GM21786 (cell line): ENCODE measurements around the gene PRSS36.
A peak's percentile ranks its signal among the peaks of the same experiment; 100 is the strongest.
"Not testable (repeated sequence)": the region's sequence is repeated elsewhere in the genome, so short reads cannot be mapped to it uniquely, and the experiment has no call there.

Experiments used
- ATAC-seq: cut with Tn5 transposase; IDR thresholded peaks from one replicate; pipeline ENCODE4 v1.9.1; 2021; ENCODE audit not compliant: unreplicated experiment

The PRSS36 gene

DNA sequence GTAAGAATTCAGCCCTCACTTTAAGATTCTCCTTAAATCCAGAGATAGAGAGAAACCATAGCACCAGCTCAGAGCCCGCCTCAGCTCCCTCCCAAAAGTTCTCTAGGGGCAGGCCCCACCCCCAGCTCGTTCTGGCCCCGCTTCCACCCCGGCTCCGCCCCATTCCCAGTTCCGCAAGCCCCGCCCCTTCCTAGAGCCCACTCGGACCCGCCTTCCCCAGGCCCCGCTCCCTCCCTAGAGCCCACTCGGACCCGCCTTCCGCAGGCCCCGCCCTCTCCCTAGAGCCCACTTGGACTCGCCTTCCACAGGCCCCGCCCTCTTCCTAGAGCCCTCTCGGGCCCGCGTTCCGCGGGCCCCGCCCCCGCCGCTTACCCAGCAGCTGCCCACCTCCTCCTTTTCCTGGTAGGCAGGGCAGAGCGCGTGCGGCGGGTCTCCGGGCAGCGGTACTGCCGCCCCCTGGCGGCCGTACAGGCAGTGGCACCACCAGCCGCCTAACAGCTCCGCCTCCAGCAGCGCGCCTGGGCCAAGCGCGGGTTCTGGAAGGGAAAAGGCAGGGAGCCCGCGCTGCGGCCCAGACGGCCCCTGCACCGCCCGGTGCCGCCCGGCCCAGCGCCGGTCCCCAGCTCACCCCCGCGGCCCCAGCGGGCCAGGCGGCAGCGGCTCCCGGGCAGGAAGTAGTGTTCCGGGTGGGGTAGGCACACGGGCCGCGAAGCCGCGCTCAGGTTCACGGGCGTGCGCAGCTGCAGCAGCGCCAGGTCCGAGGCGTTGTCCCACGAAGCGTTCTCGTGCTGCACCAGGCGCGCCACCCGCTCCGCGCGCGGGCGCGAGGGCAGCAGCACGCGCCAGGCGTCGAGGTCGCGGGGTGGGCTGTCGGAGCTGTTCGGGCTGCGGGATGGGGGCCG lies 7.5 kb downstream of the PRSS36 start:
- ATAC-seq, result peak; percentile 79

DNA sequence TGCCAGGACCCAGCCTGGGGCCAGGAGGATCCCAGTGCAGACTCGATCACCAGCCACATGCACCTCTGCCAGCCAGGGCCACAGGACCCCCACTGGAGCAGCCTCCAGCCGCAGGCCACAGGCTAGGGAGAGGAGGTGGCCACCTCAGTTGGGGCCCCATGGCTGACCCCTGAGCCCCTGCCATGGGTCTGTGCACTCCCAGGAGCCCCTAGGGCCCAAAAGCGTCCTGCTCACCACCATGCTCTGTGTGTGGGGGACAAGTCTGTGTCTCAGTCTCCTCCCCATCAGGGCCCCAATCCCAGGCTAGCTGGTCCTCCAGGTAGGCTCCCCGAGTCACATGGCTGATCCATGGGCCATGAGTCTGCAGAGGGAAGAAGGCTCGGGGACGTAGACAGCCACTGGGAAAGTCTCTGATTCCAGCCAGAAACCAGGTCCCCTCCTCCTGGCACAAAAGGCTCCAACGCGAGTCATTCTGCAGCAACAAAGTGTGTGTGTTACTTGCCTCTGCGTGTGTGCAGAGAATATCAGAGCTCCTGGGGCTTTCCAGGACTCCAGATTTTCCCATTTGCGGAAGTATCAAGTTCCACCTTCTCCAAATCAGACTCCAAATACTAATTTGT lies 8.3 kb downstream of the PRSS36 start:
- ATAC-seq, result no peak

DNA sequence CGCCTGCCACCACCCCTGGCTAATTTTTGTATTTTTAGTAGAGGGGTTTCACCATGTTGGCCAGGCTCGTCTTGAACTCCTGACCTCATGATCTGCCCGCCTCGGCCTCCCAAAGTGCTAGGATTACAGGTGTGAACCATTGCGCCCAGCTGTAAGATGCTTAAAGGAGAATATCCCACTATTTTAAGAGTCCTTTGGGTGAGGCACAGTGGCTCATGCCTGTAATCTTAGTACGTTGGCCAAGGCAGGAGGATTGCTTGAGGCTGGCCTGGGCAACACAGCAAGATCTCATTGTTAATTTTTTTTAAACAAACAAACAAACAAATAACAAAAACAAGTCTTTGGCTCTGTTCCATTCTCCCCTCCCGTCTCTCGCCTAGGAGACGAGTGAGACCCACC lies 8.8 kb downstream of the PRSS36 start:
- ATAC-seq, result not testable (repeated sequence)

DNA sequence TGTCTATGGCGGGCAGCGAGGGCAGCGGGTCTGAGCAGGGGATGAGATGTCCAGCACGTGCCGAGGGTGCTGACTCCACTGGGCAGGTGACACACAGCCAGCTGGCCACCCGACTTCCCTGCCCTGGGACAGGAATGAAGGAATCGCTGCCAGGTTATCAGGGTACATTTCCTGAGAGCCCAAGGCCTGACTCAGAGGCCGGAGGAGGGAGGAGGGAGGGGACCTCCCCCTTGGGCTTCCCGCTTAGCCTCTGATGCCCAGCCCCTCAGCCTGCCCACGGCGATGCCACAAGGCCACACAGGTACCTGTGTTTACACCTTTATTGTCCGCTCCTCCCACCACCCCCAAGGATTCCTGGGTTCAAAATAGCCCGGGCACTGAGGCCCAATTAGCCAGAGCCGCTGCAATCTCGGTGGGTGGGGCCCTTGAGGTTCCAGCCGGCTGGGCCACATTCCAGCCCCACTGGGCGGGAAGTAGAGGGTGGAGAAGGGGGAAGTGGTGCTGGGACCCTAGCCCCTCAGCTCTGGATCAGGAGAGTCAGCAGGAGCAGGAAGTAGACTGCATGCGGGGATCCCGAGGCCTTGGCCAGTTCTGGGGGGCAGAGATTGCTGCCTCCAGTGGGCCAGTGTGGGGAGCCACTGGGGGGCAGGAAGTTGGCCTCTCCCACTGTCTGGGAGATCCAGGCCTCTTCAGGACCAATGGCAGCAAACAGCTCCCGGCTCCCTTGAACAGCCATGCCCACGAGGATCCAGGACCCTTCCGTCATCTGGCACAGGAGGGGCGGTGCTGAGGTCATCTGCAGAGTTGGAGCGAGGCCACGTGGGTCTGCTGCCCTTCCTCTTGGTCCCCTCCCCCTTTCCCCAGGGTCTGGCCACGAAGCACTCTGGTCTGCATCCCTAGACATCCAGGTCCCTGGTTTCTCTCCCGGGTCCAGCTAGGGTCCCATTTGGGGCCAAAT lies 11.0 kb downstream of the PRSS36 start:
- no peak for ATAC-seq

DNA sequence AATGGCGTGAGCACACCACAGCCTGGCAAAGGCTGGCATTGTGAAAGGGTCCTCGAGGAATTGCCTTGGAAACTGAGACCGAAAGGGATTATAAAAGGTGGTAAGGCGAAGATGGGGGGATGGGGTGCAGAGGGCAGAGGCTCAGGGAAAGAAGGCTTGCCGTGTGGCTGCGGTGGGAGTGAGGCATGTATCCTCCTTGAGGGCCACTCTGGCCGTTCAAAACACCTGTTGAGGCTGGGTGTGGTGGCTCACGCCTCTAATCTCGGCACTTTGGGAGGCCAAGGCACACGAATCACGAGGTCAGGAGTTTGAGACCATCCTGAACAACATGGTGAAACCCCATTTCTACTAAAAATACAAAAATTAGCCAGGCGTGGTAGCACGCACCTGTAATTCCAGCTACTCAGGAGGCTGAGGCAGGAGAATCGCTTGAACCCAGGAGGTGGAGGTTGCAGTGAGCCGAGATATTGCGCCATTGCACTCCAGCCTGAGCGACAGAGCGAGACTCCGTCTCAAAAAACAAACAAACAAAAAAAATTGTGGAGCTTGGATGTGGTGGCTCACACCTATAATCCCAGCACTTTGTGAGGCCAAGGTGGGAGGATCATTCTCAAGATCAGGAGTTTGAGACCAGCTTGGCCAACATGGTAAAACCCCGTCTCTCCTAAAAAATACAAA lies 12.9 kb downstream of the PRSS36 start:
- ATAC-seq, result not testable (repeated sequence)

DNA sequence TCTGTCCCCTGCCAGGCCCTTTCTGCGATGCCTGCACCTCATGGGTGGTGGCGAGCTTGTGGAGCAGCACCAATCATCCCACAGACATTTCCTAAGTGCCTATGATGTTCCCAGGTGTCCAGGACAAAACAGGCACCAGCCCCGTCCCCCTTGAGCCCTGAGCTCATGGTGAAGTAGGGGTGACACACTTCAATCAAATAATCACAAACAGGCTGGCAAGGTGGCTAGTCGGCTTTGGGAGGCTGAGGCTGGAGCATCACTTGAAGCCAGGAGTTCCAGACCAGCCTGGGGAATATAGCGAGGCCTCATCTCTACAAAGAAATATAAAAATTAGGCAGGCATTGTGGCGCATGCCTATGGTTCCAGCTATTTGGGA lies 13.6 kb downstream of the PRSS36 start:
- no peak for ATAC-seq

DNA sequence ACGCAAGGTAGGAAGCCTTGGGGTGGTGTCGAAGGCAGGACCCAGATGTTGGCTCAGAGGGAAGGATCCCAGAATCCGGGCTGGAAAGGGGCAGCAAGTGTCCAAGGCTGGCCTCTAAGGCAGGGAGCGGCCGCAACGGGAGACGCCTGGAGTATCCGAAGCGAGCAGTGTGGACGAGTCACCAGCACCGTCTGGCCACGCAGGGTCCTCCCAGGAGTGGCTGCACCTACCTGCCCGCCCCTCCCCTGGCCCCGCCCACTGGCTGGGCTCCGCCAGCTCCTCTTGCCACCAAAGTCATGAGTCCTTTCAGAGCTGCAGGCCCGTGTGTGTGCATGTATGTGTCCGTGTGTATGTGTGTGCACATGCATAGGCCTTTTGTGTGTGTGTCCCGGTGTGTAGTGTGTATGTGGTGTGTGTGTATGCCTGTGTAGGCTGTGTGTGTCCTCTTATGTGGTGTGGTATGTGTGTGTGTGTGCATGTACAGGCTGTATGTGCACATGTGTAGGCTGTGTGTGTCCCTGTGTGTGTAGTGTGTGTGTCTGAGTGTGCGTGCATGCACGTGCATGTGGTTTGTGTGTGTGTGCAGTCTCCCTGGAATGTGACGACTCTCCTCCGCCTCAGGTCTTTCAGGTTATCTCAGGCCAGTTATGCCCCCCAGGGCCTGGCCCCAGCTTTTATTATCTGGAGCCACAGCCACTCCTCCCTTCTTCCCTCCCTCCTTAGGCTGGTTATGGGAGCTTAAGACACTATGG lies 14.2 kb downstream of the PRSS36 start, which contains the start of gene PRSS8:
PRSS8 (minus strand) TSS at position 193 of the 752 bp plus-strand sequence. CDS start 229 bp downstream, outside the sequence.
- no peak for ATAC-seq

DNA sequence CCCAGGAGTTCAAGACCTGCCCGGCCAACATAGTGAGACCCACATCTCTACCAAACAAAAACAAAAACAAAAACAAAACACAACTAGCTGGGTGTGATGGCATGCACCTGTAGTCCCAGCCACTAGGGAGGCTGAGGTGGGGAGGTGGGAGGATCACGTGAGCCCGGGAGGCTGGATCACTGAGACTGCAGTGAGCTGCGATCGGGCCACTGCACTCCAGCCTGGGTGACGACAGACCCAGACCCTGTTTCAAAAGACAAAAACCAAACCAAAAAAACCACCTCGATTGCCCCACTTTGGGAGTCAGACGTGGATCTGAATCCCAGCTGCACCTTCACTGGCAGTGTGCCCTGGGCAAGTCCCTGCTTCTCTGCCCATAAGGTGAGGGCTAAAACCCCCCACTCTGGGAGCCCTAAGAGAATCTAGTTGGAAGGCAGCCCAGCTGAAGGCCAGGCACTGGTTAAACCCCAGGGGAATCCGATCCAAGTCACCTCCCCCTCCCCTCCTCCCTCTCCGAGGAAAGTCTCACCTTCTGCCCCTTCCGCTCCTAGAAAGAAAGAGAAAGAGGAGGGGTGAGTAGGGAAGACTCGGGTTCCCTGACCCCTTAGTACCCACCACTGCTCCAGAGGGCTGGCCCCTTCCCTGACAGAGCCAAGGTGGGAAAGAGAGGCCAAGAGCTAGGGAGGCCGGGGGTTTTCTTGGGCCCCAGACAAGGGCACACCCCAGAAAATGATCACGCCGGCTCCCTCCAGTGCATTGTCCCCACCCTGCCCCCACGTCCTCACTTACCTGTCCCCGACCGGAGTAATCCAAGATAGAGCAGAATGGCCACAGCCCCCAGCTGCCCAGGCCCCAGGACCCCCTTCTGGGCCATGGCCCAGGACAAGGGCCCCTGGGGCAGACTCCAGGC lies 15.0 kb downstream of the PRSS36 start:
- ATAC-seq, result no peak

DNA sequence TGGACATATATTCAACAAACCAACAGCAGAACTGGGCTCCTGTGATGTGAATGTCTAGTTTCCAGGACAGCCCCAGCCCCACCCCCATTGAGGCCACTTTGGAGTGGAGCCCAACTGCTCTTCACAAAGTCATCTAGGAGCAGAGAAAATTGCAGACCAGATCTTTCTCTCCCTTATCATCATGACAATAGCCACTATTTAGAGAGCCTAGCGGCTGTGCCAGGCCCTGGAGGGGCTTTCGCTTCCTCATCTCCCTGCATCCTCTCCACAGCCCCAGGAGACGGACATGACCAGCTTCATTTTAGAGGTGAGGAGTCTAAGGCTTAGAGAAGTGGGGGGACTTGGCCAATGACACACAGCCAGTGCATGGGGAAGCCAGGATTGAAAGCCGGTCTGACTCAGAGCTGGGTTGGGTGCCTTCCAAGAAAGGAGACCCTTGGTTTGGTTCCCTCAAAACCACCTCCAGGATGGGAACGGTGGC lies 15.7 kb downstream of the PRSS36 start:
- ATAC-seq, result no peak

DNA sequence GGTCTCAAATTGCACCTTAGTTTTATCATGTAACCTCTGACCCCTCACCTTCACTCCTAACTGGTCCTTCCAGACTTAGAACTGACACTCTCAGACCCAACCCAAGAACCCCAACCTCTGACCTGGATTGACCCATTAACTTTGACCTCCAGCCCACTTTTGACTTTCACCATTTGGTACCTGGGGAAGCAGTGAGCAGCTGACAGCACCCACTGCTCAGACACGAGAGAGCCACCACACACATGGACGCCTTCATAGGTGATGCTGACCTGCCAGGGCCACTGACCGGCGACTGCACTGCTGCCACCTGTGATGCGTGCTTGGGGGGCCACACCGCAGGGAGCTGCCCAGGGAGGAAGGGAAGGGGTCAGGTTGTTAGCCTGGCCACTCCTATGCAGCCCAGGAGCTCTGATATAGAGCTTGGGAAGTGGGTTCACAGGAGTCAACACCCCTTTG lies 16.8 kb downstream of the PRSS36 start:
- no peak for ATAC-seq

DNA sequence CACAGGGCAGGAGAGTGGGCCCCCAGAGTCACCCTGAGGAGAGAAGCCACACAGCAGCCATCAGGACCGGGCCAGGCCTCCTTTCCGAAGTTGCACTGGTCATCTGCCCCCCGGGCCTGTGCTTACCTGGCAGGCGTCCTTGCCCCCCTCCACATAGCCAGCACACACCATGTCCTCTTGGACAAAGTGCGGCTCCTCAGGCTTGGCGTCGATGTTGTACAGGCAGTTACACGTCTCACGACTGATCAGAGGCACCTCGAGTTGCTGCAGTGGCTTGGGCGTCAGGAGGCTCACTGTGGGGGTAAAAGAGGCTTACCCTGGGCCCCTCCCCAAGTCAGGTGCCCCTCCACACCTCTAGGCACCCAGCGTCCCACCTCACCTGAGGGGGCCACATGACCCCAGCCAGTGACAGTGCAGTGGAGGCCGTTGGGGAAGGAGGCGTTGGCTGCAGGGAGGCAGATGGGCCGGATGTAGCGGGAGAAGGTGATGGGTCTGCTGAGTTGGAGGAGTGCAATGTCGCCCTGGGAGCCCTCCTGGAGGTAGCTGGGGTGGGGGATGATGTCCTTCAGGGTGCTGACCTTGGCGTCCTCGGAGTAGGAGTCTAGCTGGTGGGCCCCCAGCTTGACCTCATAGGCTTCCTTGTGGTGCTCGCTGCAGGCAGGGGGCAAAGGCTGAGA lies 17.4 kb downstream of the PRSS36 start:
- ATAC-seq, result no peak

DNA sequence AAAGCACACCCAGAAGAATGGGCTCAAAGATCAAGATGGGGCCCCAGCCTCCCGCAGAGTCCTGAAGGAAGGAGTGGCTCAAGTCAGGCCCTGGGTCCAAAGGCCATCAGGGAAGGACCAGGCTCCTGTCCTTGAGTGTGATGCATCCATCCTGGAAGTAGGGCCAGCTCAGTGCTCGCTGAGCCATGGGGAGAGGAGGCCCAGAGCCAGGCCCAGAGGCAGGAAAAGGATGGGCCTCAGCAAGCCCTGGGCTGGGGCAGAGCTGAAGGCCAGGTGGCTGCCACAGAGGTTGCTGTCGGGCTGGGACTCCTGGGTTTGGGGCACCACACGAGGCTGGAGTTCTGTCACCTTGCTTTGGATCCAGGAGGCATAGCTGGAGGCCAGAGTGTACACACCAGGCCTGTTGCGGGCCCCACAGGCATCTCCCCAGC lies 18.0 kb downstream of the PRSS36 start:
- no peak for ATAC-seq

DNA sequence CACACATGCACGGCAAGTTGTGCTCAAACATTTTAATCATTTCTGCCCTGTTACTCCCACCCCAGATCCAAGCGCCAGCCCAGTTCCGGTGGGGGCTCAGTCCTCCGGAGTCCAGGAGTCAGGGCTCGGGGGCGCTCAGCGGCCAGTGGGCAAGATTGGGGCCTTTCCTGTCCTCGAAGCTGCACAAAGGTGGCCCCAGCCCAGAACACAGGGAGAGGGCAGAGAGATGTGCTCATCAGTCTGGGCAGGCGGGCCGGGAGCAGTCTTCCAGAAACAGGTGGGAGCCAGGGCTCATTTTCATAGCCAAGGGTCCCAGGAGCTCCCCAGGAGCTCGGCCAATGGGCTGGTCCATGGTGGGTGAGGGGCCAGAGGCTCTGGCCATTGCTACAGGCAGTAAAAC lies 18.4 kb downstream of the PRSS36 start:
- ATAC-seq, result no peak

DNA sequence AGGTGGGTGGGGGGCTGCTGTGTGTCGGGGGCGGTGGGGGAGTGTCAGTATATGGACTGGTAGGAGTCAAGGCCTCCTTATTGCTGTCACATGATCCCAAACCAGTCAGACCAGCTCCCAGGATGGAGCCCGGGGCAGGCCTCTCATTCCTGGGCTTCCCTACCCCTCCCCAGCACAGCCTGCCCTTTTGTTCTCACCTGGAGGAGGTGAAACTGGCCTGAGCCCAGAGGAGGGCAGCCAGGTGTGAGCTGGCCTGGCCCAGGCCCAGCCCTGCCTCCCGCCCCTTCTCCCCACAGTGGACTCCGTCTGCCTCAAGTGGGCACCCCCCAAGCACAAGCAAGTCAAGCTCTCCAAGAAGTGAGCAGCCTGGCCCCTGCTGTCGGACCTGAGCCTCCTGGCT lies 19.0 kb downstream of the PRSS36 start:
- no peak for ATAC-seq

DNA sequence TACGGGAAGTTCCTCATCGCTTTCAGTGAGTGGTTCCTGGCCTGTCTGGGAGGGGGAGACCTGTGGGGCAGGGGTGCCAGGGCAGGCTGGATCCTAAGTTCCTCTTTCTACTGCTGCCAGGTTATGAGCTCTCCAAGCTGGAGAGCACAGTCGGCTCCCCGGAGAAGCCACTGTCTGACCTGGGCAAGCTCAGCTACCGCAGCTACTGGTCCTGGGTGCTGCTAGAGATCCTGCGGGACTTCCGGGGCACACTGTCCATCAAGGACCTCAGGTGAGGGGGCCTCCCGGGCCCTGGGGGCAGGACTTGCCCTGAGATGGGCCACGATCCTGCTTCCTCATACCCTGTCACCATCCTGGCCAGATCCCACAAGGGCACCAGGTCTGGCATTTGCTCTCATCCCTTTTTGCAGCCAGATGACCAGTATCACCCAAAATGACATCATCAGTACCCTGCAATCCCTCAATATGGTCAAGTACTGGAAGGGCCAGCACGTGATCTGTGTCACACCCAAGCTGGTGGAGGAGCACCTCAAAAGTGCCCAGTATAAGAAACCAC lies 19.5 kb downstream of the PRSS36 start:
- ATAC-seq, result no peak

DNA sequence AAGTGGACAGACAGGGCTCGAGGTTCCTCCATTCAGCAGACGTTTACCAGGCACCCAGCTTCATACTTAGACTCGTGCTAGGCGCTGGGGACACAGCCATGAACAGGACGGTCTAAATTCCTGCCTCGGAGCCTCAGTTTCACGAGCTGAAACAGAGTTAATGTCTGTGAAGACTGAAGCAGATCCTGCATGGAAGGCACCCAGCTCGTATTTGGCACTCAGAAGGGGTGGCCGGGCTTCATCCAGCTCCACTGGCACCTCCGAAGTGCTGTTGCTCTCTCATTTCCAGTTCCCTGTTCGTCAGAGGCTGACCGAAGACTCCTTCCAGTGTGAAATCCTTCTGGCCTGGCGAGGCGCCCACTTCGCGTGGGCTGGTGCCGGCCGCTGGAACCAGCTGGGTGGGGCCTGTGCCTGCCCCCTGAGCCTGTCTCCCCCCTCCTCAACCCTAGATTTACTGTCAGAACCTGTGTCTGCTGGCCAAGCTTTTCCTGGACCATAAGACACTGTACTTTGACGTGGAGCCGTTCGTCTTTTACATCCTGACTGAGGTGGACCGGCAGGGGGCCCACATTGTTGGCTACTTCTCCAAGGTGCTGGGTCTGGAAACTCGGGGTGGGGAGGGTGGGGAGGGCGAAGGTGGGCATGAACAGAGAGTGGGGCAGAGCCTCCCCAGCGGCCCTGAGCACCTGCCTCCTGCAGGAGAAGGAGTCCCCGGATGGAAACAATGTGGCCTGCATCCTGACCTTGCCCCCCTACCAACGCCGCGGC lies 20.1 kb downstream of the PRSS36 start:
- no peak for ATAC-seq
